ENCODE measurements around the gene SIGLEC8. TPM values are rescaled to one million over a fixed set of nuclear protein-coding genes. Genes with fewer than 3 reads are reported as not detected.

The SIGLEC8 gene
- total RNA-seq, 1 experiment from 2014 or later, result not detected

DNA sequence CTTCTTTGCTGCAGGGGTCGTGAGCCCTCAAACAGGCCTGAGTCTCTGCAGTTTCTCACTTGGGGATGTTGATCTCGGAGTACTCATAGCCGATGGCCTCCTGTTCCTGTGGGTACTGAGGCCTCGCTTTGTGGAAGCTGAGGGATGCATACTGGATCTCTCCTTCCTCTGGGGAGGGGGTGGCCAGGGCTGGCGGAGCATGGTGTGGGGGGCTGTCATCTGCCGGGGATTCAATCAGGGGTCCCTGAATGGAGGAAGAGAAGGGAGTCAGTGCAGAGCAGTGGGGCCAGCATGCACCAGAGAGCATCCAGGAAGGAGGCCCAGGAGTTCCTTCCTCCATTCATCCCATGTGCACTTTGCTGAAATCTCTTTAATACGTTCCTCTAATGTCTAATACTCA, 33.3 kb upstream of the SIGLEC8 start:
- ATAC-seq, result no peak
- no peak overlapping the region for H3K27ac ChIP-seq (ENCODE audit: low read depth, low read length)
- no peak for TF ChIP-seq ZFX (IDR thresholded peaks at IDR 0.05)
- no peak for TF ChIP-seq EZH2 (IDR thresholded peaks at IDR 0.05)
- TF ChIP-seq, protein P1, sequence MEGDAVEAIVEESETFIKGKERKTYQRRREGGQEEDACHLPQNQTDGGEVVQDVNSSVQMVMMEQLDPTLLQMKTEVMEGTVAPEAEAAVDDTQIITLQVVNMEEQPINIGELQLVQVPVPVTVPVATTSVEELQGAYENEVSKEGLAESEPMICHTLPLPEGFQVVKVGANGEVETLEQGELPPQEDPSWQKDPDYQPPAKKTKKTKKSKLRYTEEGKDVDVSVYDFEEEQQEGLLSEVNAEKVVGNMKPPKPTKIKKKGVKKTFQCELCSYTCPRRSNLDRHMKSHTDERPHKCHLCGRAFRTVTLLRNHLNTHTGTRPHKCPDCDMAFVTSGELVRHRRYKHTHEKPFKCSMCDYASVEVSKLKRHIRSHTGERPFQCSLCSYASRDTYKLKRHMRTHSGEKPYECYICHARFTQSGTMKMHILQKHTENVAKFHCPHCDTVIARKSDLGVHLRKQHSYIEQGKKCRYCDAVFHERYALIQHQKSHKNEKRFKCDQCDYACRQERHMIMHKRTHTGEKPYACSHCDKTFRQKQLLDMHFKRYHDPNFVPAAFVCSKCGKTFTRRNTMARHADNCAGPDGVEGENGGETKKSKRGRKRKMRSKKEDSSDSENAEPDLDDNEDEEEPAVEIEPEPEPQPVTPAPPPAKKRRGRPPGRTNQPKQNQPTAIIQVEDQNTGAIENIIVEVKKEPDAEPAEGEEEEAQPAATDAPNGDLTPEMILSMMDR (IDR thresholded peaks at IDR 0.05 in 2 of 3, conservative IDR thresholded peaks at IDR 0.05 in 1 of 3; ENCODE audit: borderline replicate concordance in 1 of 3, insufficient read depth in 1 of 3, low read depth in 2 of 3, low read length in 2 of 3), result no peak
- TF ChIP-seq CEBPB (IDR thresholded peaks at IDR 0.05; ENCODE audit: low read depth), result no peak
- TF ChIP-seq SIN3A (IDR thresholded peaks at IDR 0.05; ENCODE audit: low read depth), result no peak
- no peak for TF ChIP-seq ZNF274 (IDR thresholded peaks at IDR 0.05; ENCODE audit: low read depth, low read length)
- TF ChIP-seq, protein P2, sequence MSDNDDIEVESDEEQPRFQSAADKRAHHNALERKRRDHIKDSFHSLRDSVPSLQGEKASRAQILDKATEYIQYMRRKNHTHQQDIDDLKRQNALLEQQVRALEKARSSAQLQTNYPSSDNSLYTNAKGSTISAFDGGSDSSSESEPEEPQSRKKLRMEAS (IDR thresholded peaks at IDR 0.05), result no peak
- TF ChIP-seq POLR2AphosphoS5 (IDR thresholded peaks at IDR 0.05; ENCODE audit: low read depth, low read length), result no peak
- no peak for TF ChIP-seq EZH2phosphoT487 (IDR thresholded peaks at IDR 0.05; ENCODE audit: borderline replicate concordance)
- TF ChIP-seq RAD21 (IDR thresholded peaks at IDR 0.05; ENCODE audit: low read depth), result no peak
- no TSS peak for BruUV-seq (replicated peaks)
- no peak overlapping the region for H3K4me2 ChIP-seq (ENCODE audit: low read length)
- H3K4me1 ChIP-seq (ENCODE audit: control insufficient read depth in 1 of 2, insufficient read depth in 2 of 2, low read length in 2 of 2), result no peaks in the 10 kb centered on the region; a peak in 1 of 4 replicates
- ChIA-PET RAD21 (ENCODE audit: low non-redundant PET in 1 of 2, low total read pairs in 2 of 2, uncharacterized antibody in 2 of 2, unreplicated experiment in 2 of 2) (no interaction called here), CTCF (no interaction called here), POLR2A (no interaction called here)
- H3K79me2 ChIP-seq (ENCODE audit: insufficient read depth, low read length), result no peaks in the 10 kb centered on the region
- intact Hi-C loops (cut with micrococcal nuclease), result no loop called here
- H3K9ac ChIP-seq (ENCODE audit: low read length), result no peak overlapping the region
- H3K27me3 ChIP-seq (ENCODE audit: insufficient read depth, low read length), result peaks cover 9% of the 10 kb centered on the region; the same call in 1 of the 2 replicates
- no peak overlapping the region for H2AFZ ChIP-seq (ENCODE audit: low read depth, low read length, poor library complexity, severe bottlenecking)
- no peaks in the 10 kb centered on the region for H3K36me3 ChIP-seq (ENCODE audit: control insufficient read depth in 1 of 2, insufficient read depth in 2 of 2, low read length in 2 of 2)
- H3K9me3 ChIP-seq (ENCODE audit: control insufficient read depth in 1 of 2, insufficient read depth in 1 of 2, low read depth in 1 of 2, low read length in 2 of 2), result no peaks in the 10 kb centered on the region
- no peak overlapping the region for H3K4me3 ChIP-seq (replicated peaks in 1 of 2; ENCODE audit: low read depth in 1 of 2, low read length in 2 of 2)
- no peaks in the 10 kb centered on the region for H3K9me2 ChIP-seq (ENCODE audit: insufficient read depth)
- no peak for DNase-seq (ENCODE audit: low read depth, low spot score)
- H4K20me1 ChIP-seq (ENCODE audit: insufficient read depth), result no peaks in the 10 kb centered on the region
